Retina (tissue), 1 donor: Measurements from ENCODE around the gene ZNRF1.
A peak's percentile ranks its signal among the peaks of the same experiment; 100 is the strongest.

Experiments used
- DNase-seq: peaks from one replicate; pipeline ENCODE4 v3.0.0-alpha.2; 2016

ZNRF1 gene

DNA sequence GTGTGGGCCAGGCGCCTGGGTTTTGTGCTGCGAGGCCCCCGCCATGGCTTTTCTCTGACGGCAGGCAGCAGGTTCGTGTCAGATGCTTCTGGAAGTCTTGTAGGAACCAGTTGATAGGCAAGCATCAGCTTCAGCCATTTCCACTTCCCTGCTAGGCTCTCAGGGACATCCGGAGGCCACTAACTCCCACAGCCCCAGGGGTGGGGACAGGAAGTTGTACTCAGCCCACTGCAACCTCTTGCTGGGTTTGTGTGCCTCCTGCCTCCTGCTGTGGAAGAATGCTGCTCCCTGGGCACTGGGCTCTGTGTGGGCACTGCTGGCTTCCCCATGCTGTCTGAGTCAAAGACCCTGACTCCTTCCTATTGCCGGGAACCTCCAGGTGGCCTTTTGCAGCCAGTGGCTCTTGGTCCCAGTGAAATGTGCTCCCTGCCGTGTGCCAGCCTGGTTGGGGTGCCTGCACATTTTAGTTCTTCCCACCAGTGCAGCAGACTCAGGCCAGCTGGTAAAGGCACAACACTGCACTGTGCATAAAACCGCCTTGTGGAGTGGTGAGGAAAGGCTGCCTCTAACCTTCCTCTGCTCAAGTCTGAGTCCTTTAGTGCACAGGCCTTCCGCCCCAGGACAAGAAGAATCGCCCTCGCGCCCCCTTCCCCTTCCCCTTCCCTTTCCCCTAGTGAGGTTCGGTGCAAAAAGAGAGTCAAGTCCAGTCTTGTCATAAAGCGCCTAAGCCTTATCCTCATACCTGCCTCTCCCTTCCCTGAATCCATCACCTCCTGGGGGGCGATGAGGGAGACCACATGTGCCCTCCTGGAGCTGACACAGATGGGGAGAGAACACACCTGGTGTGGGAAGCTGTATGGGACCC lies 101.1 kb downstream of the ZNRF1 start:
- DNase-seq, result no peak

DNA sequence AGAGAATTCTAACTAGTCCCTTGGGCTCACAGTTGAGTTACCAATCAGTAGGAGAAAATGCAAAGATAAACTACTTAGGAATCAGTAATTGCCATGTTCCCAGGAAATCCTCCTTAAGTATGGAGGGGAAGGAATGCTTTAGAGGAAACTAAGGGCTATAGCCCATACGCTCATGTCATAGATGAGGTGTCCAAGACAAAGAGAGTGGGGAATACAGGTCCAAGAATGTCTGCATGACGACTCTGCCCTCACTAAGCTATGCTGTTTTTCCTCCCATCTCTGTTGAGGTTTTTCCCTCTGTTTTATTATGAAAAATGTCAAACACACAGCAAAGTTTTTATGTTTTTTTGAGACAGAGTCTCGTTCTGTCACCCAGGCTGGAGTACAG lies 101.8 kb downstream of the ZNRF1 start:
- DNase-seq, result no peak

- no peak for DNase-seq
Measured at GRCh38 chr16:75101635-75102034, 102.8 kb downstream of the ZNRF1 start.

- no peak for DNase-seq
Measured at GRCh38 chr16:75102595-75102994, 103.8 kb downstream of the ZNRF1 start.

- DNase-seq, result no peak
Measured at GRCh38 chr16:75103994-75104393, 105.2 kb downstream of the ZNRF1 start.

DNA sequence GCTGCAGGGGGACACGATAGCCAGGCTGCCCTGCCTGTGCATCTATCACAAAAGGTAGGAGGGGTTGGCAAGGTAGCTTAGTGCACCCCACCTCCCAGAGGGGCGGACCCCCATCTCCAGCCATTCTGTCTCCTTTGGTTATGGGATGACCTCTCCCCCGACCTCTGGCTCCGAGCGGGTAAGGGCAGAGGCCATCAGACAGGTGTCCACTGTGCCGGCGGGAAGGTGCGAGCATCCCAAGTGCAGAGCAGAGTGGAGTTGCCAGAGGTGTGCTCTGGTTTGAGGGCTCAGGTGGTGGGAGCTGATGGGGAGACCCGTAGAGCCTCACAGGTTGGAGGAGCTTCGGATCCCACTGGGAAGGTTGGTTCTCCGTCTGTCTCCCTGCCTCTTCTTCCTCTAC lies 106.0 kb downstream of the ZNRF1 start:
- DNase-seq, result no peak

DNA sequence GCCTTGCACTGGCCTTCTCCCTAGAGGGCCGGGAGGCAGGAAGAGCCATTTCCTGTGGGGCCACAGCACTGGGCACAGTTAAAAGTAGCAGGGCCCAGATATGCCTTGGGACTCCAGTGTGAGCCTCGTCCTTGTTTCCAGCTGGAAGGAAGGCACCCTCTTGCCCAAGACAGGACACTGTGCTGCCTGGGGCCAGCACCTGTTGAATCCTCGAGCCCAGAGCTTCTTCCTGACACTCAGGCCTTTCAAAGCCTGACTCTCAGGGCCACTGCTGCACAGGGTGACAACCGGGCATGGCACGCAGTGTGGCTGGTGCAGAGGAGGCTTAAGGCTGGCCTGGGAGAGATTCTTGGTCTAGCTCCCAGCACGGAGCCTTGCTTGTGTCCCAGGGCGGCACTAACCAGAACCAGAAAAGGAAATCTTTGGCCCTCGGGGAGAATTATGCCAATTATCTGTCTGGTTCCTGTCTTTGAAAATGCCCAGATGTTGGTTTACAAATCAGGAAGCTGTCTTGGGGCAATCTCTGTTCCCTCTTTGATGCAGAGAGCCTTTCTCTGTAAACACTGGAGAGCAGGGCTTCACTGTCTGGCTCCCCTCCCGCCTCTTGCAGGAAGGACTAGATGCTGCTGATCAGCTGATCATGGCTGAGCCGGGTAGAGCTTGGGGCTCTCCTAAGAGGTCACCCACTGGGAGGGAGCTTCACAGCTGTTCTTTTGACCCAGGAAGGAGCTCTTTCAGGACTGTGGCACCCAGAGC lies 106.7 kb downstream of the ZNRF1 start:
- DNase-seq, result no peak

DNA sequence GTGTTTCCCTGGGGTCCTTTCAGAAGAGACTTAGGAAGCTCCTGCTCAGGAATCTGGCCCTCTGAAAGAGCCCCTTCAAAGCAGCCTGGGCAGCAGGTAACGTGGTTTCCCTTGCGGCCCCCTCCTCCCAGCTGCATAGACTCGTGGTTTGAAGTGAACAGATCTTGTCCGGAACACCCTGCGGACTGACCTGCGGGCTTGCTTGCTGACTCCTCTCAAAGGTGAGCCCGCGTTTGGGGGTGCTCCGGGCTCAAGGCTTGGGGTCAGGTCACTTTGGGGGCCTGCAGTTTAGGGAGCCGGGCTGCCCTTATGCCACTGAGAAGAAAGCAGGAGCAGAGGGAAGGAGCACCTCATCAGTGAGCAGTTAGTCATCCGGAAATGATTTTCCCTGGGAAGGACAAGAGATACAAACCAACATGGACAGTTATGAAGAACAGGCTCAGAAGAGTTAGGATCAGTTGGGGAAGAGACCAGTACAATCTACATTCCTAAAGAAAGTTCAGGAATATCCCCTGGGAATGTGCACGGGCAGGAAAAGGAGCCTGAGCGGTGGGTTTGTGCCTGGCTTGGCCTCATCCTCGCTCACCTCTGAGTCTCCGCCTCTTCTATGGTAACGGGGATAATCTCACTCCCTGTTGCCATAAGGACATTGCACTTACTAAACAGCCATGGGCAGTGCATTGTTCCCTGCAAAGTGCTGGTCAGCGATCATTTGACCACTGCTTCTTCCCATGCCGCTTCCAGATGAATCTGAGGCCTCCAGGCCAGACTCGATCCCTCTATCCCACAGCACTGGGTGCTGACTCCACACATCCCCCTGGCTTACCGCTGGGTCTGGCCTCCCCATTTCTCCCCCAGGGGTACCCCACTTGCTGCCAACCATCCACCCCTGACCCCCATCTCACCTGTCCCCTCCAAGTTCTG lies 107.8 kb downstream of the ZNRF1 start:
- DNase-seq, result no peak

GRCh38 chr16:75107505-75107904 lies 108.7 kb downstream of the ZNRF1 start:
- no peak for DNase-seq

DNA sequence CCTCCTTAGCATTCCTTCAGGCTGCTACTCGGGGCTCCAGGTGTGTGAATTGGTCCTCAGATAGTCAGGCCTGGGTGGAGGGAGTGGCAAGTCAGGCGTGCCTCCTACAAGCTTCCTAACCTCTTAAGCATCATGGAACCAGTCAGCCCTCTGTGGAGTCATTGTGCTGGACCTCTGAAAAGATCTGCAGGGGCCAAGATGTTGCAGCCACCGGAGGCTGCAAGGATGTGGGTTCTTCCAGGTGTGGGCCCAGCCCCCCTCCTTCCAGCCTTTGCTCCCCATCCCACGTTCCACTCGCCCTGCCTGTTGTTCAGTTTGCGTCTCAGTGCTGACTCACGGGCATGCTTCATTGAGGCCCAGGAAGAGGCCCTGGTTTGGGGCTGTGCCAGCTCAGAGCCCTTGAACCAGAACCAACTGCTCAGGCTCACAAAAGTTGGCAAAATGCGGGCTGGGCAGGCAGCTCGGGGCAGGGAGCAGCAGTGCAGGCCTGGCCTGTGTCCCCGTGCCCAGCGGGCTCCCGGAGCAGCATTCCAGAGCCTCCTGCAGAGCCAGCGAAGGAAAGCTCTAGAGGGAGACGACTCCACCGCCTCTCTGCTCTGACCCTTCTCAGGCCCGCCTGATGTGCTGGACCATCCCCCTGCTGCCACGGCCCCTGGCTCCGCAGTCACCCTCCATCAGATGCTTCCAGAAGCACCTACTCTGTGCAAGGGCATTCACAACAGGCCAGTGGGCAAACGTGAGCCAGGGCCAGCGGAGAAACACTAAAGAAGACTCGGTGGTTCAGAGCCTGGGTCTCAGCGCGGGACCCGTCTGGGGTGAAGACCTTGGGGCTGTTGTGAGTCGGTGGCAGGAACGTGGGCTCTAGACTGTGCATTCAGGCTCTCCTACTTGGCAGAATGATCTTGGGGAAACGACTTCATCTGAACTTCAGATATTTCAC lies 110.2 kb downstream of the ZNRF1 start:
- DNase-seq, result no peak

DNA sequence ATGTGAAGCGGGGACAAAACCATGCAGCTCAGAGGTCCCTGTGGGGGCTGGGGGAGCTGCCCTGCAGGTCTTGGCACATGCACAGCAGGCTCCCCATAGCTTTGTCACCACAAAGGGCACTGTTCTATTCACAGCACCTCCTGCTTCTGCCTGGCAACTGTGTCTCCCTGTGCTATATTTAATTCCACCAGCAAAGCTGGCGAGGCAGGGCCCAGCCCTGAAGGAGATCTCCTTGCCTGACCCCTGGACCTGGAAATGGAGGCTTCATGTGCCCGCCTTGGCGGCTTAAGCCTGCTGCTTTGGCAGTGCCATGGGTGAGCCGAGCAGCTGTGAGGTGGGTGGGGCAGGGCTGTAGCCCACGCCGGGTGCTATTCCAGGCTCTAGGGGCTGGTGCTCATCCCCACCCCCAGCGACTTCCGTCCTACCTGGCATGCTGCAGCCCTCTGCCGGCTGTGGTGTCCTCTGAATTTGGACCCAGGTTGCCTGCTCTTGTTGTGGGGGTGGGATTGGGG lies 111.0 kb downstream of the ZNRF1 start:
- no peak for DNase-seq

DNA sequence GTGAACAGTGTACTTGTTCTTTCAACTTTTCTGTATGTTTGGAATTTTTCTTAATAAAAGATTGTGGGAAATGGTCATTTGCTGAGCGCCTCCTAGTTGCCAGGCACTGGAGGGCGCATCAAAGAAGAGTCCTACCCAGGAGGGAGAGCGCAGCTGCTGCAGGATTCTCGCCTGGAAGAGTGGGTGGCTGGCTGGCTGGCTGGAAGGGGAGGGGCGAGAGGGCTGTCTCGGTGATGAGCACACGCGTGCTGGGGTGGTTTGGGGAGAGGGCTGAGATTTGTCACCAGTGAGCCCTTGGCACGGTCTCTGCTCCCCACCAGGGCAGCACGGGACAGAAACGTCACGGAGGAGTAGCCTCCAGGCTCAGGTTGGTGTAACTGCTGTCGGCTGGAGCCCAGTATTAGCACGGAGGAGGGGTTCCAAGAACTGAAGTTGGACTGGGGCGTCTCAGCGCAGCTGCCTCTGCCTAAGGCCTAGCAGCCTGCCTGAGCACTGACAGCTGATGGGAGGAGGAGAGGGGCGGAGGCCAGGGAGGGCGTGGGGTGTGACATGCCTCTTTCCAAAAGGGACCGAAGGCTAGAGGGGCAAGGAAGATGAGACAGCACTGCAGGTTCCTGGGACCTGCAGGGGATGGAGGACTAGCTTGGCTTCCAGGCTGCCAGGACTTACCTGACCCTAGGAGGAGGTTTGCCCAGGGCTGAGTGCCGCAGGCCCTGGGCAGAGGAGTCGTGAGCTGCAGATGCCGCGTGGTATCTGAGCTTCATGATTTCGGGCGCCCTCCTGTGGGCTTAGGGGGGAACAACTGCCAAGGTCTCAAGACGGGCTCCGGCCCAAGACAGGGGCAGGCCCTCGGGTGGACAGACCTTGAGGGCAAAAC lies 112.1 kb downstream of the ZNRF1 start:
- DNase-seq, result peak; percentile 89

DNA sequence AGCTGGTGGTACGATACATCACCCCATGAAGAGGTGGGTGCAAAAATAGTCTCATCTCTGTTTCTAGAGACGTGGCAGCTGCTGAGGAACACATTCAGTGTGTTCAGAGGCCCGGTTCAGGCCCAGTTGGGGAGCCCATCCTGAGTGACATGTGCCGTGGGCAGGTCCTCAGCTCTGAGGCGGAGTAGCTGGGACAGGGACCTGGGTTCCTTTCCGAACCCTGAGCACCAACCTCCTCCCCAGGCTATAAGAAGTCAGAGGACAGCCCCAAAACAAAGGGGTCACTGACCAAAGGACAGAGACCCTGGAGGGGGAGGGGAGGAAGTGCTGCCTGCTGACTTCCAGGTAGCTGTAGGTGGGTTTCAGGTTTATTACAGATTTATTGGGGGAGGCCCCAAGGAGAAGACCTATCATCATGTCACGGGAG lies 112.7 kb downstream of the ZNRF1 start:
- DNase-seq, result no peak

DNA sequence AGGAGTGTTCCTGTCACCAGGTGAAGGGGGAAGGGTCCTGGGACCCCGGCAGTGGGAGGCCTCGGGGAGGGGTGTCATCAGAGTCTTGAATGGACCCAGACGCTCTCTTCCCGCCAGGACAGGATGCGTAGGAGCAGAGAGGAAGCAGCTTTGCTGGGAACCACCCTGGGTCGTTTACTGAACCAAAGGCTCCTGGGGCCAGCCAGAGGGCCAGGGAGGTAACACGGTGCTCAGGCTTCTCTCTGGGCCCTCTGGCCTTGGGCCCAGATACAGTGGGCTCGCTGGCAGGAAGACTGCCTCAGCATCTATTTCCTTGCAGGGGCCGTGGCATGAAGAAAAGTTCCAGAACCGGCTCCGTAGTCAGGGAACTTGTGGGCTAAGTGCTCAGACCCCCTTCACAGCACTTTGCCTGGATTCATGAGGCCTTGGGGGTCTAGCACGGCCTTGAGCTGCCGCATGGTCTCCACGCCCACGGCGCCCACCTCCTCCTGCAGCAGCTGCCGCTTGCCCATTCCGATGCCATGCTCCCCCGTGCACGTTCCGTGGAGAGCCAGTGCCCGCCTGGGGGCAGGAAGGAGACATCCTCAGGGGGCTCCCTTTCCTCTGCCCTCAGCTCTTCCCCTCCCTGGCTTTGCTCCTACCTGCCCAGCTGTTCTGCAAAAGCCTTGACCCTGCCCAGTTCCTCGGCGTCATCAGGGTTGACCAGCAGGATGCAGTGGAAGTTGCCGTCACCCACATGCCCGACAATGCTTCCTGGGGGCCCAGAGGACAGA lies 113.3 kb downstream of the ZNRF1 start:
- no peak for DNase-seq

DNA sequence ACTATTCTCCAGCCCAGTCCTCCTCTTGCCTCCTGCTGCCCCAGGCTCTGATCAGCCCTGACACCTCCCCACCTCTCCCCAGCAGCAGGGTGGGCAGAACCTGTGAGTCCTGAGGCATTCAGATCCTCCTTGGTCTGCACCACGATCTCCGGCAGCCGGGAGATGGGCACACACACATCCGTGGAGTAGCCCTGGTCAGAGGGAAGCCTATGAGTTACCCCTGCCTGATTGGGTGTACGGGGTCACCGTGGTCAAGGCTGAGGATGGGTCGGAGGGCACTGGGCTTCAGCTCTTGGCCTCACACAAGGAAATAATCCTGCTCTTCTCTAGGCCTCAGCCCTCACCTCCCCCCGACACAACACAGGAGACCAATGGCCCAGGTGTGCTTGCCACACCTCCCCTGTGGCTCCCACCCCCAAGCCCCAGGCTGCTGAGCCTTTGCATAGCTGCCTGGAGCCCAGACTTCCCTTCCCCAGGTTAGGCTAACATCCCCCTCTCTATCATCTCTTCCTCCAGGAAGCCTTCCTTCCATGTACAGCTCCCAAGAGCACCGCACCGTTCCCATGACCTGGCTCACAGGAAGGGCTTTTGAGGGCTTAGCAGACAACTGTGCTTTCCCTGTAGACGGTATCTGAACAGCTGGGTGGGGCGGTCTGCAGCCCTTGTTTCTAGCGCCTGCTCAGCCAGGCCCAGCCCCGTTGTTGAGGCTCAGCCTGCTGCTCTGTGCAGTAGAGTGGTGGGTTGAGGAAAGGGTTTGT lies 114.1 kb downstream of the ZNRF1 start:
- DNase-seq, result no peak

DNA sequence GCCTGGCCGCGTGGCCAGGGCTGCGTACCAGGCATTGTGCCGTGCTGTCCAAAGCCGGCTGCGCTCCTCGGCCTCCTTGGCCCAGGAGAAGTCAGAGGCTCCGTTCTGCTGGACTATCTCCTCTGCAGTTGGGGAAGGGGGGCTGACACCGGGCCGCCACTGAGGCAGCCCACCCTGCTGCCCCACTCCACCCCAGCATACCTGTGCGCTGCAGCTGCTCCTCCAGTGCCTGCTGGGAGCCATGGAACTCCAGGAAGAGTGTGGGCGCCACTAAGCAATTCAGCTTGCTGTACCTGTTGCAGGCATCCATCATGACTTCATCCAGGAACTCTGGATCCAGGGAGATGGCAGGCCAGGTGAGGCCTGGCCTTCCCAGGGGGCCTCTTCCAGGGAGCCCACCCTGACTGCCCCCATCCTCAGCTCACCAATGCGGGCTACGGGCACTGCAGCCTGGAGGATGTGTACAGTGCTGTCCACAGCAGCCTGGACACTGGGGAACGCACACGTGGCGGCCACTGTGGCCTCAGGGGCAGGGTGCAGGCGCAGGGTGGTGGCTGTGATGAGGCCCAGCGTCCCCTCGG lies 114.8 kb downstream of the ZNRF1 start:
- DNase-seq, result no peak

DNA sequence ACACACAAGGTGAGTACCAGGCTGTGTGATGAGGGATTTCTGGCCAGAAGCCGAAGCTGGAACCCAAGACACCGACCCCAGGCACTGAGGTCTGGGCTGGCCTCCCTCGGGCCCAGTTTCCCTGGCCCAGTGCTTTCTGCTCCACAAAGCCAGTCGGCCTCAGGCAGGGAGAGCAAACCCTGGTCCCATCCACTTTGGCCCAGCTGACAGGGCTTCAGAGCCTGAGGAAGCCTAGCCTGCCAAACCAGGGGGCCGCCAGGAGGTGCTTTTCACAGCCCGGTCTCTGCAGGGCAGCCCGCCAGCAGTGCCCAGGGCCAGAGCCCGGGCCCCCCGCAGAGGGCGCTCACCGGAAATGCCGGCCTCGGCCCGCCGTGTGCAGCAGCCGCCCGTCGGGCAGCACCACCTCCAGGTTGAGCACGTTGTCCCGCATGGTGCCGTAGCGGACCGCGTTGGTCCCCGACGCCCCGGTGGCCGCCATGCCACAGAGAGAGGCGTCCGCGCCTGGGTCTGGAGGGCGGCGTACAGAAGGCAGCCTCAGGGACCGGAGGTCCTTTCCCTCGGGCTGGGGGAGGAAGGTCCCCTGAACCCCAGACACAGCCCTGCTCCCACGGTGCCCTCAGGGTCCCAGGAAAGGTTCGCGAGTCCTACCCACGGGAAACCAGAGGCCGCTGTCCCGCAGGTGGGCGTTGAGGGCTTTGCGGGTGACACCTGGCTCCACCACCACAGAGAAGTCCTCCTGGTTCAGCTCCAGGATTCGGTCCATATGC lies 115.5 kb downstream of the ZNRF1 start:
- DNase-seq, result no peak
